Suppressor macrophage treated with lipopolysaccharide for 1 hour (primary cell): ENCODE results near the gene INO80D.
A peak's percentile ranks its signal among the peaks of the same experiment; 100 is the strongest.
"Not testable (repeated sequence)": the region's sequence is repeated elsewhere in the genome, so short reads cannot be mapped to it uniquely, and the experiment has no call there.

Source experiments
- DNase-seq, 3 donors: peaks; one replicate each; pipeline ENCODE4 v3.0.0-alpha.2; 2020 to 2022

The INO80D gene

GRCh38 chr2:206085742-206086445, at the start of gene INO80D:
TSS of gene INO80D (minus strand) at chr2:206086174. CDS start at chr2:206063016, 23,158 bp downstream.
- DNase-seq: peak; percentile 90 to 92 (median 90)

- DNase-seq: no peak
Observed at GRCh38 chr2:206127656-206128055, 41.7 kb upstream of the INO80D start.

- no peak for DNase-seq
Observed at GRCh38 chr2:206125901-206126300, 39.9 kb upstream of the INO80D start.

- DNase-seq: not testable (repeated sequence)
Observed at GRCh38 chr2:206122569-206122968, 36.6 kb upstream of the INO80D start.

- DNase-seq: no peak
Observed at GRCh38 chr2:206116278-206116677, 30.3 kb upstream of the INO80D start.

GRCh38 chr2:206115026-206115578, 29.1 kb upstream of the INO80D start:
- no peak for DNase-seq

GRCh38 chr2:206112846-206113547, 27.0 kb upstream of the INO80D start:
- no peak for DNase-seq

GRCh38 chr2:206112108-206112507, 26.1 kb upstream of the INO80D start:
- no peak for DNase-seq

GRCh38 chr2:206108713-206109112, 22.7 kb upstream of the INO80D start:
- no peak for DNase-seq

GRCh38 chr2:206105541-206105940, 19.6 kb upstream of the INO80D start:
- DNase-seq: no peak

GRCh38 chr2:206105038-206105437, 19.1 kb upstream of the INO80D start:
- no peak for DNase-seq

- peak; percentile 58 to 68 (median 60) for DNase-seq
Observed at GRCh38 chr2:206098872-206099271, 12.9 kb upstream of the INO80D start.

GRCh38 chr2:206098471-206098870, 12.5 kb upstream of the INO80D start:
- DNase-seq: no peak

- DNase-seq: no peak
Observed at GRCh38 chr2:206096876-206097275, 10.9 kb upstream of the INO80D start.

GRCh38 chr2:206095536-206096332, 9.8 kb upstream of the INO80D start:
- DNase-seq: no peak

GRCh38 chr2:206092297-206092696, 6.3 kb upstream of the INO80D start:
- no peak for DNase-seq

GRCh38 chr2:206088248-206088647, 2.3 kb upstream of the INO80D start:
- DNase-seq: no peak

- peak in 2 of 3 donors; percentile 6 to 30 for DNase-seq
Observed at GRCh38 chr2:206086716-206087350, 859 bp upstream of the INO80D start.

- peak; percentile 39 to 73 (median 57) for DNase-seq
Observed at GRCh38 chr2:206084870-206085741, 868 bp downstream of the INO80D start.

- DNase-seq: peak; percentile 45 to 72 (median 67)
Observed at GRCh38 chr2:206084439-206084869, 1.5 kb downstream of the INO80D start.
